Thoracic aorta (tissue), 2 donors: ENCODE measurements around the gene CASP2. TPM values are rescaled to one million over a fixed set of nuclear protein-coding genes. Genes with fewer than 3 reads are reported as not detected.

Source experiments
- ATAC-seq: fragments of 150-250 bp; one replicate; pipeline ENCODE4 v1.8.0; 2017; ENCODE audit warnings: low read depth; ENCODE audit not compliant: insufficient number of reproducible peaks, low FRiP score
- DNase-seq: peaks from one replicate; pipeline ENCODE4 v3.0.0-alpha.2; 2020; ENCODE audit warnings: low spot score
- H3K27ac ChIP-seq, 2 donors: fragments of 200-600 bp; sonication (generic); 1 replicate in 1 of 2; 2 replicates in 1 of 2; pipeline ENCODE4 v1.5.1; 2016; ENCODE audit warnings: mild to moderate bottlenecking in 2 of 2, moderate library complexity in 2 of 2
- H3K27me3 ChIP-seq: fragments of 200-600 bp; sonication (generic); replicated peaks from 2 replicates; pipeline ENCODE4 v1.6.0; 2016; ENCODE audit warnings: mild to moderate bottlenecking; ENCODE audit not compliant: insufficient read depth
- H3K36me3 ChIP-seq: fragments of 200-600 bp; sonication (generic); one replicate; pipeline ENCODE4 v1.5.1; 2016
- H3K4me1 ChIP-seq, 2 donors: fragments of 200-600 bp; sonication (generic); 1 replicate in 1 of 2; 2 replicates in 1 of 2; pipeline versions ENCODE4 v1.5.1 to v1.6.0; 2016; ENCODE audit warnings: low read depth in 2 of 2, mild to moderate bottlenecking in 1 of 2; ENCODE audit not compliant: control insufficient read depth in 1 of 2
- H3K4me3 ChIP-seq: fragments of 200-600 bp; sonication (generic); 2 replicates; pipeline ENCODE4 v1.5.1; 2016; ENCODE audit warnings: mild to moderate bottlenecking
- H3K9me3 ChIP-seq: fragments of 200-600 bp; sonication (generic); 2 replicates; pipeline ENCODE4 v1.5.1; 2016
- total RNA-seq, 2 donors: library from RNA; depleted of rRNA; stranded (reverse); fragments of >200 nt; gene quantifications; one replicate each; pipeline versions ENCODE4 v1.1.0 to v1.2.3, GENCODE V29; 2016
- TF ChIP-seq, protein P1 (sequence below): fragments of 200-600 bp; sonication (generic); IDR thresholded peaks from one replicate; pipeline ENCODE4 v1.5.1; 2019; ENCODE audit warnings: antibody characterized with exemption

The CASP2 gene
- total RNA-seq, 2 donors from 2014 or later: 12.3 to 13.4 TPM

DNA sequence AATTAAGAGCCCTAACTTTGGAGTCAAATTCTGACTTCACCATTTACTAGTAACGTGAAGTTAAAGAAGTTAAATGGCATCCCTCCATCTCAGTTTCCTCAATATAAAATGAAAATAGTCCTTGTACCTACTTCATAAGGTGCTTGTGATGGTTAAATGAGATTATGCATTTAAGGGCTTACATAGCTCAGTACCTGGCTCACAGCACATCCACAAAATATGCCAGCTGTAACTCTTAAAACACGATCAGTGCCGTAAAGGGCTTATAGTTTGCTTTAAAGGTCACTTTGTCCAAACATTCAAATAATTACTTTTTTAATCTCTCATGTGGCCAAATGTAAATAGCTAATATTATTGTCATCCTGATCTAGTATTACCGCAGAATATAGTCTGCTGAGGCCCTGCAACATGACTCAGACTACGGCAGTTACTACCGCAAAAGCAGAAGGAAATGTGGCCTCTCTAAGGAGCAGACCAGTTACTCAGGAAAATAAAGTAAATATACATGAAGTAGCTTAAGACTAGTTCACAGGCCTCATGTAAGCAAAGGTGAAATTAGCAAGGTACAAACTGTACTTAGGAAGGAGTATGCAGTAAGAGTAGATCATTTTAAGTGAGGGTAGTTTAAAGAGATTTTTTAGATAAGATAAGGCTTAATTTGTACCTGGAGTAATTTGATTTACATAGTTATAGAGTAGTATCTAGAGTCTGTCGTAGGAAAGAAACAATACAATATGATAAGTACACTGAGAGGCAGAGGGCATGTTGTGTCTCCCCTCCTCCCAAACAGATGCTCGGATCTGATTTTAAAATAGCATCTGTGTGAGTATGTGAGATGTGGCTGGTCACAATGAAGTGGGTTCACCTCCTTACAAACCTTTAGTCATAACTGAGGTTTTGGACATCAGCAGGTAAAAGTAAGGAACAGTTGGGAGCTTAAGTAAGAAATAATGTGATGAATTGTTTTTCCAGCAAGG lies 13.1 kb downstream of the CASP2 start:
- peaks cover 52% of the 10 kb centered on the region for H3K36me3 ChIP-seq
- DNase-seq (no peak), ATAC-seq (no peak)
- H3K27me3 ChIP-seq: no peaks in the 10 kb centered on the region
- no peaks in the 10 kb centered on the region for H3K9me3 ChIP-seq
- H3K4me3 ChIP-seq: no peak overlapping the region
- peaks cover 7 to 15% of the 10 kb centered on the region in 2 donors for H3K4me1 ChIP-seq
- TF ChIP-seq, protein P1, sequence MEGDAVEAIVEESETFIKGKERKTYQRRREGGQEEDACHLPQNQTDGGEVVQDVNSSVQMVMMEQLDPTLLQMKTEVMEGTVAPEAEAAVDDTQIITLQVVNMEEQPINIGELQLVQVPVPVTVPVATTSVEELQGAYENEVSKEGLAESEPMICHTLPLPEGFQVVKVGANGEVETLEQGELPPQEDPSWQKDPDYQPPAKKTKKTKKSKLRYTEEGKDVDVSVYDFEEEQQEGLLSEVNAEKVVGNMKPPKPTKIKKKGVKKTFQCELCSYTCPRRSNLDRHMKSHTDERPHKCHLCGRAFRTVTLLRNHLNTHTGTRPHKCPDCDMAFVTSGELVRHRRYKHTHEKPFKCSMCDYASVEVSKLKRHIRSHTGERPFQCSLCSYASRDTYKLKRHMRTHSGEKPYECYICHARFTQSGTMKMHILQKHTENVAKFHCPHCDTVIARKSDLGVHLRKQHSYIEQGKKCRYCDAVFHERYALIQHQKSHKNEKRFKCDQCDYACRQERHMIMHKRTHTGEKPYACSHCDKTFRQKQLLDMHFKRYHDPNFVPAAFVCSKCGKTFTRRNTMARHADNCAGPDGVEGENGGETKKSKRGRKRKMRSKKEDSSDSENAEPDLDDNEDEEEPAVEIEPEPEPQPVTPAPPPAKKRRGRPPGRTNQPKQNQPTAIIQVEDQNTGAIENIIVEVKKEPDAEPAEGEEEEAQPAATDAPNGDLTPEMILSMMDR: no peak
- no peak overlapping the region for H3K27ac ChIP-seq

GRCh38 chr7:143303733-143304132 lies 15.6 kb downstream of the CASP2 start:
- DNase-seq (no peak), ATAC-seq (no peak)
- no peaks in the 10 kb centered on the region for H3K27me3 ChIP-seq
- H3K27ac ChIP-seq: no peak overlapping the region
- H3K9me3 ChIP-seq: no peaks in the 10 kb centered on the region
- H3K36me3 ChIP-seq: peaks cover 63% of the 10 kb centered on the region
- TF ChIP-seq, protein P1: no peak
- H3K4me3 ChIP-seq: no peak overlapping the region
- H3K4me1 ChIP-seq: no peaks in the 10 kb centered on the region

DNA sequence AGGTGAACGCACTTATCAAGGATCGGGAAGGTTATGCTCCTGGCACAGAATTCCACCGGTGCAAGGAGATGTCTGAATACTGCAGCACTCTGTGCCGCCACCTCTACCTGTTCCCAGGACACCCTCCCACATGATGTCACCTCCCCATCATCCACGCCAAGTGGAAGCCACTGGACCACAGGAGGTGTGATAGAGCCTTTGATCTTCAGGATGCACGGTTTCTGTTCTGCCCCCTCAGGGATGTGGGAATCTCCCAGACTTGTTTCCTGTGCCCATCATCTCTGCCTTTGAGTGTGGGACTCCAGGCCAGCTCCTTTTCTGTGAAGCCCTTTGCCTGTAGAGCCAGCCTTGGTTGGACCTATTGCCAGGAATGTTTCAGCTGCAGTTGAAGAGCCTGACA lies 16.8 kb downstream of the CASP2 start:
- Histone ChIP-seq H3K4me1 (no peaks in the 10 kb centered on the region), H3K9me3 (no peaks in the 10 kb centered on the region), H3K27me3 (no peaks in the 10 kb centered on the region), H3K27ac (no peak overlapping the region), H3K36me3 (peaks cover 64% of the 10 kb centered on the region), H3K4me3 (no peak overlapping the region)
- TF ChIP-seq, protein P1: no peak
- ATAC-seq: no peak
- DNase-seq: no peak

GRCh38 chr7:143305423-143306070 lies 17.4 kb downstream of the CASP2 start:
- no peak for ATAC-seq

More at GRCh38 chr7:143305423-143306070, 17.4 kb downstream of the CASP2 start:
- Histone ChIP-seq H3K36me3 (peaks cover 58% of the 10 kb centered on the region), H3K4me1 (no peaks in the 10 kb centered on the region), H3K9me3 (no peaks in the 10 kb centered on the region), H3K27ac (no peak overlapping the region), H3K27me3 (no peaks in the 10 kb centered on the region), H3K4me3 (no peak overlapping the region)
- DNase-seq: no peak
- TF ChIP-seq, protein P1: peak; percentile 56
